ENCODE results near the gene ADAMTS12.

The ADAMTS12 gene

DNA sequence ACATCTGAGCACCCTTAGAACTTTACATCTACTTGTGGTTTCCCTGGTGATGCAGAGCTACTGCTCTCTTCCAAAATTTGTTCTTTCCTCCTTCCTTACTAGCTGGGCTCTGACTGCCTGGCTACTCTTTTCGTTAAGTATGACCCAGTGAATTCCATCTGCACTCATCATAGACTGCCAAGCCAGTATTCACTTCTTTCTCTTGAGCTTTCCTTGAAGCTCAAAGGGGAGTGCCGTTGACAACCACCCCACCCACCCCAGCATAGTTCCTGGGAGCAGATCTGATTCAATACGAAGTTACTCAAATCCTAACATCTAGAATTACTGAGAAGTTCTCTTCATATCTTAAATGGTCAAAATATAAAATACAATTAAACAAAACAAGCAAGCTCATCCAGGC is 190.5 kb downstream of the ADAMTS12 start:
- intact Hi-C loops (cut with DNase I; ENCODE audit: low total_unique reads), result no loop called here
- no peak for DNase-seq
- TF ChIP-seq CTCF (IDR thresholded peaks at IDR 0.05), result no peak
- H3K9me3 ChIP-seq, result no peaks in the 10 kb centered on the region
- H3K4me1 ChIP-seq, result no peaks in the 10 kb centered on the region
- H3K27me3 ChIP-seq, result no peaks in the 10 kb centered on the region
- no peak overlapping the region for H3K4me3 ChIP-seq
- no peaks in the 10 kb centered on the region for H3K36me3 ChIP-seq
- no peak overlapping the region for H3K27ac ChIP-seq

DNA sequence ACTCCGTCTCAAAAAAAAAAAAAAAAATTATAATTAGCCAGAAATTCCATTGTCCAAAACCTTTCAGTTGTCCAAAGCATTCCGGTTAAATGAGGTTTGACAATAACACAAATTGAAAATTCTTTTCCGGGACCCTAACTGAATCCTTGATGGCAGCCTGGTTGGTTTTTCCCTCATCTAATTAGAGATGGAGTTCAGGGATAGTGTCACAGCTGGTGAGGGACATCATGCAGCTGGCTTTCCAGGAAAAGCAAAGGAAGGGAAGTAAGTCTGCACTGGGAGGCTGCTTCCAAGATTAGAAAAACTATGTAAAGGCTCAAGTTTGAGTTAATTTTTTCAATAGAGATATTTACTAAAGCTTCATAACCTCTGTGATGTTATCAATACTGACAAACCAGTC is 195.4 kb downstream of the ADAMTS12 start:
- intact Hi-C loops (cut with DNase I; ENCODE audit: low total_unique reads), result no loop called here
- H3K36me3 ChIP-seq, result no peaks in the 10 kb centered on the region
- no peak overlapping the region for H3K27ac ChIP-seq
- DNase-seq, result no peak
- H3K9me3 ChIP-seq, result peaks cover 0 to 9% (median 0%) of the 10 kb centered on the region in 3 donors
- no peak overlapping the region for H3K4me3 ChIP-seq
- H3K27me3 ChIP-seq, result no peaks in the 10 kb centered on the region
- no peak for TF ChIP-seq CTCF (IDR thresholded peaks at IDR 0.05)
- no peaks in the 10 kb centered on the region for H3K4me1 ChIP-seq

DNA sequence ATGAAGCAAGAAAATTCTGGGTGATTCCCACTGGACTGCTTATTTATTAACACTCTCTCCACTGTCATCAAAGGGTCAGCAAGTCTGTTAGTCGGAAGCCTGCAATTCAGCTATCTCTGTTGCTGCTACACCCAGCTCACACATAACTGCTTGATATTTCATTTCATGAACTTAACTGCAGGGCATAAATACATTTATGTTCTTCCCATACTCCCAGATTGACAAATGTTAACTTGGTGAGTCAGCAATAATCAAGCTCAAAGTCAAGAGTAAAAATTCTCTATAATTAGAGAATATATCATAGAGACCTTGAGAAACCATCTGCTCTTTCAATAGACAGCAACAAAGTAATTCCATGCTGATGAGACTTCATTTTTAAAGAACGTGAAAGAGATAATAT is 198.8 kb downstream of the ADAMTS12 start:
- no peak for TF ChIP-seq CTCF (IDR thresholded peaks at IDR 0.05)
- intact Hi-C loops (cut with DNase I; ENCODE audit: low total_unique reads), result no loop called here
- no peaks in the 10 kb centered on the region for H3K36me3 ChIP-seq

GRCh38 chr5:33691856-33692255 is 199.9 kb downstream of the ADAMTS12 start:
- H3K36me3 ChIP-seq, result no peaks in the 10 kb centered on the region
- no peak for DNase-seq
- intact Hi-C loops (cut with DNase I; ENCODE audit: low total_unique reads), result no loop called here
- no peak overlapping the region for H3K4me3 ChIP-seq
- no peak for TF ChIP-seq CTCF (IDR thresholded peaks at IDR 0.05)
- H3K27me3 ChIP-seq, result no peaks in the 10 kb centered on the region
- H3K9me3 ChIP-seq, result peaks cover 0 to 9% (median 0%) of the 10 kb centered on the region in 3 donors
- no peak overlapping the region for H3K27ac ChIP-seq
- H3K4me1 ChIP-seq, result no peaks in the 10 kb centered on the region

More for the DNA sequence above, 198.8 kb downstream of the ADAMTS12 start:
- Histone ChIP-seq H3K27me3 (no peaks in the 10 kb centered on the region), H3K27ac (no peak overlapping the region), H3K4me3 (no peak overlapping the region), H3K4me1 (no peaks in the 10 kb centered on the region), H3K9me3 (peaks cover 0 to 9% (median 0%) of the 10 kb centered on the region in 3 donors)
- DNase-seq, result no peak

- Histone ChIP-seq H3K36me3 (no peaks in the 10 kb centered on the region), H3K27me3 (no peaks in the 10 kb centered on the region), H3K4me1 (no peaks in the 10 kb centered on the region), H3K9me3 (peaks cover 0 to 9% (median 0%) of the 10 kb centered on the region in 3 donors), H3K4me3 (no peak overlapping the region), H3K27ac (no peak overlapping the region)
- no peak for DNase-seq
- intact Hi-C loops (cut with DNase I; ENCODE audit: low total_unique reads), result no loop called here
- no peak for TF ChIP-seq CTCF (IDR thresholded peaks at IDR 0.05)
These were observed 201.2 kb downstream of the ADAMTS12 start for GRCh38 chr5:33690374-33691135.

Measured in tibial artery (tissue), 4 donors.